IMR-90 (cell line): ENCODE results near the gene HHIPL1. TPM values are rescaled to one million over a fixed set of nuclear protein-coding genes. Genes with fewer than 3 reads are reported as not detected.

Experiments
- ATAC-seq: fragments of 200-7000 bp; cut with Tn5 transposase; 2 replicates; pipeline ENCODE4 v1.9.1; 2020; ENCODE audit warnings: low read depth, mild to moderate bottlenecking, moderate library complexity
- BruUV-seq: library from RNA; stranded (reverse); fragments of 400-500 nt; replicated peaks from 2 replicates; lab custom pipeline; 2021; lab: Mats Ljungman, UMichigan
- CTCF ChIA-PET: fragments of 300-600 bp; formaldehyde crosslinking; extraction: SDS; loops from one replicate; lab custom pipeline; 2021; ENCODE audit warnings: antibody characterized with exemption; lab: Yijun Ruan, JAX
- POLR2A ChIA-PET: fragments of 300-600 bp; sonication (Branson Sonifier 250); formaldehyde crosslinking; loops from one replicate; lab custom pipeline; 2022; ENCODE audit warnings: antibody characterized with exemption; ENCODE audit not compliant: unreplicated experiment; lab: Charles Lee
- DNase-seq: peaks from one replicate; pipeline ENCODE4 v3.0.0; 2013
- H2AFZ ChIP-seq: replicated peaks from 2 replicates; pipeline ENCODE3; 2013; ENCODE audit warnings: low read length, mild to moderate bottlenecking; ENCODE audit not compliant: poor library complexity
- H2AK5ac ChIP-seq: 2 replicates; pipeline ENCODE4 v1.6.1; 2013; ENCODE audit warnings: low read depth, low read length, inconsistent platforms
- H2AK9ac ChIP-seq: replicated peaks from 2 replicates; pipeline ENCODE3; 2013; ENCODE audit warnings: mild to moderate bottlenecking, low read depth, low read length, moderate library complexity; ENCODE audit not compliant: poor library complexity
- H2BK120ac ChIP-seq: 2 replicates; pipeline ENCODE4 v1.6.1; 2013; ENCODE audit warnings: low read depth, low read length, inconsistent platforms
- H2BK15ac ChIP-seq: 3 replicates; pipeline ENCODE4 v1.6.1; 2013; ENCODE audit warnings: low read depth, low read length, inconsistent platforms
- H2BK20ac ChIP-seq: 2 replicates; pipeline ENCODE4 v1.6.1; 2013; ENCODE audit warnings: low read depth, mild to moderate bottlenecking, inconsistent platforms, low read length, moderate library complexity
- H2BK5ac ChIP-seq: 2 replicates; pipeline ENCODE4 v1.6.1; 2013; ENCODE audit warnings: mild to moderate bottlenecking, low read depth, low read length, inconsistent platforms; ENCODE audit not compliant: poor library complexity, severe bottlenecking
- H3K14ac ChIP-seq: replicated peaks from 2 replicates; pipeline ENCODE4 v1.6.1; 2013; ENCODE audit warnings: low read depth, low read length, inconsistent platforms
- H3K18ac ChIP-seq: 2 replicates; pipeline ENCODE4 v1.6.1; 2013; ENCODE audit warnings: low read depth, low read length, control low read depth
- H3K23ac ChIP-seq: 2 replicates; pipeline ENCODE4 v1.6.1; 2013; ENCODE audit warnings: low read depth, low read length, inconsistent platforms
- H3K27ac ChIP-seq: 2 replicates; pipeline ENCODE4 v1.5.1; 2013; ENCODE audit warnings: mild to moderate bottlenecking, control low read depth, low read length; ENCODE audit not compliant: insufficient read depth
- H3K27me3 ChIP-seq: 2 replicates; pipeline ENCODE4 v1.6.1; 2013; ENCODE audit warnings: low read length; ENCODE audit not compliant: control insufficient read depth, insufficient read depth
- H3K36me3 ChIP-seq: 2 replicates; pipeline ENCODE4 v1.6.1; 2013; ENCODE audit warnings: low read length, mixed read lengths; ENCODE audit not compliant: control insufficient read depth, insufficient read depth
- H3K4ac ChIP-seq: 2 replicates; pipeline ENCODE4 v1.6.1; 2013; ENCODE audit warnings: low read depth, low read length, inconsistent platforms
- H3K4me1 ChIP-seq: 2 replicates; pipeline ENCODE4 v1.6.1; 2013; ENCODE audit warnings: low read length, mixed read lengths; ENCODE audit not compliant: control insufficient read depth, insufficient read depth
- H3K4me2 ChIP-seq: 2 replicates; pipeline ENCODE4 v1.6.1; 2013; ENCODE audit warnings: low read depth, mild to moderate bottlenecking, control low read depth, low read length, moderate library complexity
- H3K4me3 ChIP-seq: 2 replicates; pipeline ENCODE4 v1.5.1; 2013; ENCODE audit warnings: low read depth, mild to moderate bottlenecking, control low read depth, low read length, moderate library complexity; ENCODE audit not compliant: insufficient read depth
- H3K56ac ChIP-seq: 2 replicates; pipeline ENCODE4 v1.6.1; 2013; ENCODE audit warnings: low read length, inconsistent platforms; ENCODE audit not compliant: insufficient read depth; ENCODE audit errors: extremely low read depth
- H3K79me1 ChIP-seq, 2 experiments: 2 replicates each; pipeline ENCODE4 v1.6.1; 2013; ENCODE audit warnings: low read length in 2 of 2, inconsistent platforms in 1 of 2, low read depth in 1 of 2
- H3K9ac ChIP-seq: 2 replicates; pipeline ENCODE4 v1.6.1; 2013; ENCODE audit warnings: low read depth, low read length, control low read depth
- H3K9me1 ChIP-seq: 2 replicates; pipeline ENCODE4 v1.6.1; 2013; ENCODE audit warnings: low read length, inconsistent platforms; ENCODE audit not compliant: insufficient read depth
- H3K9me3 ChIP-seq: 2 replicates; pipeline ENCODE4 v1.6.1; 2013; ENCODE audit warnings: low read length; ENCODE audit not compliant: control insufficient read depth, insufficient read depth
- H4K20me1 ChIP-seq: 2 replicates; pipeline ENCODE4 v1.6.1; 2013; ENCODE audit warnings: low read length, inconsistent platforms; ENCODE audit not compliant: insufficient read depth
- H4K5ac ChIP-seq: 2 replicates; pipeline ENCODE4 v1.6.1; 2013; ENCODE audit warnings: mild to moderate bottlenecking, low read depth, low read length, control low read depth
- H4K8ac ChIP-seq, 2 experiments: 2 replicates each; pipeline ENCODE4 v1.6.1; 2013; ENCODE audit warnings: low read depth in 2 of 2, low read length in 2 of 2, control low read depth in 1 of 2, inconsistent platforms in 1 of 2
- H4K91ac ChIP-seq: 2 replicates; pipeline ENCODE4 v1.6.1; 2013; ENCODE audit warnings: low read depth, low read length, inconsistent platforms; ENCODE audit not compliant: insufficient read depth
- CEBPB ChIP-seq: IDR thresholded peaks from 2 replicates; pipeline ENCODE4 v1.6.1; 2012; ENCODE audit warnings: low read depth, low read length, improper control_type of control experiment
- CTCF ChIP-seq: conservative IDR thresholded peaks from 2 replicates; pipeline ENCODE4 v1.5.1; 2012; ENCODE audit warnings: mild to moderate bottlenecking, low read depth, low read length, improper control_type of control experiment
- ELK1 ChIP-seq: fragments of 150-350 bp; IDR thresholded peaks from 2 replicates; pipeline ENCODE4 v1.6.1; 2016; ENCODE audit warnings: low read depth, mild to moderate bottlenecking, low read length, moderate library complexity, borderline replicate concordance
- FOS ChIP-seq: fragments of 150-350 bp; IDR thresholded peaks from 2 replicates; pipeline ENCODE4 v1.6.1; 2016; ENCODE audit warnings: low read depth, low read length
- MAFK ChIP-seq: IDR thresholded peaks from 2 replicates; pipeline ENCODE4 v1.6.1; 2012; ENCODE audit warnings: low read depth, low read length, improper control_type of control experiment
- MXI1 ChIP-seq: IDR thresholded peaks from 2 replicates; pipeline ENCODE4 v1.6.1; 2012; ENCODE audit warnings: low read depth, mild to moderate bottlenecking, low read length, moderate library complexity, borderline replicate concordance
- NFE2L2 ChIP-seq: fragments of 150-350 bp; IDR thresholded peaks from 2 replicates; pipeline ENCODE4 v1.6.1; 2016; ENCODE audit warnings: low read depth, mild to moderate bottlenecking, low read length
- RAD21 ChIP-seq: IDR thresholded peaks from 2 replicates; pipeline ENCODE4 v1.6.1; 2012; ENCODE audit warnings: low read length, improper control_type of control experiment
- RFX5 ChIP-seq: IDR thresholded peaks from 2 replicates; pipeline ENCODE4 v1.8.0; 2012; ENCODE audit warnings: low read depth, mild to moderate bottlenecking, low read length, moderate library complexity
- SMC3 ChIP-seq: fragments of 150-350 bp; IDR thresholded peaks from 2 replicates; pipeline ENCODE4 v1.6.1; 2016; ENCODE audit warnings: low read depth, mild to moderate bottlenecking, antibody characterized with exemption, low read length, moderate library complexity
- USF2 ChIP-seq: fragments of 150-350 bp; IDR thresholded peaks from 2 replicates; pipeline ENCODE4 v1.6.1; 2017; ENCODE audit warnings: mild to moderate bottlenecking, antibody characterized with exemption, low read length, low read depth
- WGBS, 2 experiments: methylation state at CpG; one replicate each; pipeline versions ENCODE4 v1.1.5 to v1.1.7; 2013; ENCODE audit warnings: missing lambda C conversion rate in 2 of 2; ENCODE audit not compliant: insufficient read length in 1 of 2; ENCODE audit errors: extremely low coverage in 2 of 2; 5-methylcytosine and 5-hydroxymethylcytosine counted together
- dilution Hi-C: fragments of 300-500 bp; cut with HindIII; formaldehyde crosslinking; loops from one replicate; pipeline ENCODE4 v1.14.3; 2018; ENCODE audit warnings: low sequenced_read_pairs; ENCODE audit not compliant: unreplicated experiment
- in situ Hi-C: fragments of 300-500 bp; cut with MboI; formaldehyde crosslinking; loops from 3 replicates; pipeline ENCODE4 v1.14.3; 2019; ENCODE audit warnings: low sequenced_read_pairs, inconsistent platforms, mixed read lengths
- intact Hi-C: fragments of 100-400 bp; cut with micrococcal nuclease; formaldehyde crosslinking; loops from 2 replicates; pipeline ENCODE4 v1.10.0; 2022
- polyA plus RNA-seq, 3 experiments: library from polyadenylated mRNA; depleted of rRNA; stranded (reverse); fragments of >200 nt; gene quantifications; 2 replicates each; pipeline ENCODE4 v1.2.3, GENCODE V29; 2012; ENCODE audit warnings: low replicate concordance in 1 of 3
- total RNA-seq: library from RNA; depleted of rRNA; stranded (reverse); fragments of >200 nt; gene quantifications from 2 replicates; pipeline ENCODE4 v1.2.3, GENCODE V29; 2012

The HHIPL1 gene
- total and polyA plus RNA-seq, 2 of the 4 experiments (the other 2 are of a cell fraction) = 0.65 to 0.72 TPM

- Histone ChIP-seq H3K4me3 (no peak overlapping the region), H3K23ac (no peak overlapping the region), H2BK20ac (no peak overlapping the region), H3K9me3 (peaks cover 4% of the 10 kb centered on the region), H3K9me1 (no peaks in the 10 kb centered on the region), H2AK5ac (no peak overlapping the region), H3K14ac (no peak overlapping the region), H4K20me1 (no peaks in the 10 kb centered on the region), H2BK15ac (no peak overlapping the region), H2BK120ac (no peak overlapping the region), H3K36me3 (no peaks in the 10 kb centered on the region), H2BK5ac (no peak overlapping the region), H3K4me2 (no peak overlapping the region), H3K27me3 (peaks cover 6% of the 10 kb centered on the region; the same call in 1 of the 2 replicates), H3K4ac (no peak overlapping the region), H2AK9ac (no peak overlapping the region), H2AFZ (no peak overlapping the region), H3K56ac (no peak overlapping the region), H3K9ac (no peak overlapping the region), H3K4me1 (no peaks in the 10 kb centered on the region), H3K18ac (no peak overlapping the region), H4K8ac (no peak overlapping the region), H3K27ac (no peak overlapping the region), H4K5ac (no peak overlapping the region), H3K79me1 (no peaks in the 10 kb centered on the region), H4K91ac (no peak overlapping the region)
- ATAC-seq (no peak), DNase-seq (no peak)
- ChIA-PET CTCF (no interaction called here), POLR2A (no interaction called here)
- dilution Hi-C loops (no loop called here), intact Hi-C loops (no loop called here), in situ Hi-C loops (no loop called here)
- TF ChIP-seq MXI1 (no peak), RFX5 (no peak), ELK1 (no peak), CEBPB (no peak), USF2 (no peak), MAFK (no peak), FOS (no peak), SMC3 (no peak), NFE2L2 (no peak), RAD21 (no peak), CTCF (no peak)
- WGBS, 2 experiments = 100% methylated on average over 2 of the region's 7 CpGs; no CpG with 5 or more reads in 1 of the 2 experiments
- no TSS peak for BruUV-seq
These were observed 63.5 kb downstream of the HHIPL1 start for GRCh38 chr14:99708449-99708848.
